PFSK-1 (cell line): ENCODE measurements around the gene TAGLN2.

Experiments used
- TAF1 ChIP-seq: IDR thresholded peaks from 2 replicates; pipeline ENCODE4 v1.6.1; 2012; ENCODE audit warnings: low read length, control low read depth, borderline replicate concordance; ENCODE audit not compliant: insufficient read depth
- TF ChIP-seq, protein P1 (sequence below), 2 experiments: IDR thresholded peaks; 2 replicates each; pipeline versions ENCODE4 v1.6.1 to v1.8.0; 2011 to 2012; ENCODE audit warnings: low read depth in 2 of 2, low read length in 2 of 2, control low read depth in 1 of 2, inconsistent platforms in 1 of 2, mild to moderate bottlenecking in 1 of 2, moderate library complexity in 1 of 2; ENCODE audit not compliant: insufficient read depth in 1 of 2

DNA sequence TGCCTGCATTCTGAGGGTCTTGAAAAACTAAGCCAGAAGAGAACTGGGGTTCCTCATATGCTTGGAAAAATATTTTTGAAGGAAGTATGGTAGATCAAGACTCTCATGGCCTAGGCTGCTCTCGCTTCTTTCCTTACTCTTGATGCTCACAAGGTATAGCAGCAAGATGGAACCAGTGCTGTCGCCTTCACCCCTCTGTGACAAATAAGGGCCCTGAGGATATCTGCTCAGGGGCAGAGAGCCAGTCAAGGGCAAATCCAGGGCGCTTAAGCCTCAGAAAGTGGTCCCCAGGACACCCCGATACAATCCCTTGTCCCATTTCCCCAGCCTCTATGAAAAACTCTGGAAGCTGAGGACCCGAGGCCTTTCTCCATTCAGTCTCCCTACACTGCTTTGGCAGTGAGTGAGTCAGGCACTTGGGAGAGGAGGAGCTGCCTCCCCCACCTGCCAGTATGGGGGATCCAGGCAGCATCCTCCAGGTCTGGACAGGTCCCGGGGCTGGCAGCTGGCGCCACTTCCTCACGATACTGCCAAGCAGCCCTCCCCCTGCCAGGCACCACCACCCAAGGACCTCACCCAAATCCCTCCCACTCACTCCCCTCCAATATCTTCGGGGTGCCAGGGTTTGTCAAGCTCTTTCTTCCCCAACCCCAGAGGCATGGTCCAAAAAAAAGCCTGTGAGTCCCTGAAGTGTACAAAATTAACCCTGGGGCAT lies 18.8 kb upstream of the TAGLN2 start:
- no peak for TF ChIP-seq TAF1
- TF ChIP-seq, protein P1, sequence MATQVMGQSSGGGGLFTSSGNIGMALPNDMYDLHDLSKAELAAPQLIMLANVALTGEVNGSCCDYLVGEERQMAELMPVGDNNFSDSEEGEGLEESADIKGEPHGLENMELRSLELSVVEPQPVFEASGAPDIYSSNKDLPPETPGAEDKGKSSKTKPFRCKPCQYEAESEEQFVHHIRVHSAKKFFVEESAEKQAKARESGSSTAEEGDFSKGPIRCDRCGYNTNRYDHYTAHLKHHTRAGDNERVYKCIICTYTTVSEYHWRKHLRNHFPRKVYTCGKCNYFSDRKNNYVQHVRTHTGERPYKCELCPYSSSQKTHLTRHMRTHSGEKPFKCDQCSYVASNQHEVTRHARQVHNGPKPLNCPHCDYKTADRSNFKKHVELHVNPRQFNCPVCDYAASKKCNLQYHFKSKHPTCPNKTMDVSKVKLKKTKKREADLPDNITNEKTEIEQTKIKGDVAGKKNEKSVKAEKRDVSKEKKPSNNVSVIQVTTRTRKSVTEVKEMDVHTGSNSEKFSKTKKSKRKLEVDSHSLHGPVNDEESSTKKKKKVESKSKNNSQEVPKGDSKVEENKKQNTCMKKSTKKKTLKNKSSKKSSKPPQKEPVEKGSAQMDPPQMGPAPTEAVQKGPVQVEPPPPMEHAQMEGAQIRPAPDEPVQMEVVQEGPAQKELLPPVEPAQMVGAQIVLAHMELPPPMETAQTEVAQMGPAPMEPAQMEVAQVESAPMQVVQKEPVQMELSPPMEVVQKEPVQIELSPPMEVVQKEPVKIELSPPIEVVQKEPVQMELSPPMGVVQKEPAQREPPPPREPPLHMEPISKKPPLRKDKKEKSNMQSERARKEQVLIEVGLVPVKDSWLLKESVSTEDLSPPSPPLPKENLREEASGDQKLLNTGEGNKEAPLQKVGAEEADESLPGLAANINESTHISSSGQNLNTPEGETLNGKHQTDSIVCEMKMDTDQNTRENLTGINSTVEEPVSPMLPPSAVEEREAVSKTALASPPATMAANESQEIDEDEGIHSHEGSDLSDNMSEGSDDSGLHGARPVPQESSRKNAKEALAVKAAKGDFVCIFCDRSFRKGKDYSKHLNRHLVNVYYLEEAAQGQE (IDR thresholded peaks at IDR 0.05; ENCODE audit: insufficient read depth in 1 of 2, low read depth in 2 of 2, low read length in 2 of 2) = no peak
